ENCODE data around the gene GPX3. TPM values are rescaled to one million over a fixed set of nuclear protein-coding genes. Genes with fewer than 3 reads are reported as not detected.

Gene GPX3
- total and polyA plus RNA-seq, 2 of the 13 experiments (the other 11 are each of a cell fraction or from before 2014, with no cell fraction given): 33.8 to 1,892 TPM

DNA sequence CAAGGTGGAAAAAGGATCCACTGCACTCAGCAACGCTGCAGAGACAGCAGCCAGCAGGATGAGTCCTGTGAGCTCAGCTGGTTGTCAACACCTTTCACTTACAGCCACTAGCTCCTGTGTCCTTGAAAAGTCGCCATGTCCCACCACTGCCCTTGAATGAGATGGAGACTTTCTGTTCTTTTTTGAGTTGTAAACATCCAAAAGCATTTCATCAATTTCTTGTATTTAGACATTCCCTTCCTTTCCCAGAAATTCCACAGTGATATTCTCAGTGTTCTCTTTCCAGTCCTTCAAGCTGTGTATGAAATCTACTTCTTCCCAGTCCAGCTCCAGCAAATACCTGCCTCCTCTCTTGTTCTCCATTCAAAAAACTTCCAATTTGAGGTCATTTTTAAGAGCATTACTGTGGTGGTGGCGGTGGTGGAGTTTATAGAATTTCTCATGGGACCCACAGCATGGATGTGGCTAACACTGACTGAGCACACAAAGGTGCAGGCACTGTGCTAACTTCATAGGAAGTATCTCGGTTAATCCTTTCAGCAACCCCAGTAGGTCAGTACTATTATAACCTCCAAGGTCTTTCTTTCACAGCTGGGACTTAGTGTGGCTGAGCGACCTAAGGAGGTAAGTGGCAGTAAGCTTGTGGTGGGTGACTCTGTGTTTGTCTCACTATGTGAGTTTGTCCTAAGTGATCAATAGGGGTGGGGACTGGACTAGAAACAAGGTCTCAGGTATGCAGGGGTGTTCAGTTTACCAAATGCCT lies 15.0 kb upstream of the GPX3 start (continued):
- TF ChIP-seq, protein P1, sequence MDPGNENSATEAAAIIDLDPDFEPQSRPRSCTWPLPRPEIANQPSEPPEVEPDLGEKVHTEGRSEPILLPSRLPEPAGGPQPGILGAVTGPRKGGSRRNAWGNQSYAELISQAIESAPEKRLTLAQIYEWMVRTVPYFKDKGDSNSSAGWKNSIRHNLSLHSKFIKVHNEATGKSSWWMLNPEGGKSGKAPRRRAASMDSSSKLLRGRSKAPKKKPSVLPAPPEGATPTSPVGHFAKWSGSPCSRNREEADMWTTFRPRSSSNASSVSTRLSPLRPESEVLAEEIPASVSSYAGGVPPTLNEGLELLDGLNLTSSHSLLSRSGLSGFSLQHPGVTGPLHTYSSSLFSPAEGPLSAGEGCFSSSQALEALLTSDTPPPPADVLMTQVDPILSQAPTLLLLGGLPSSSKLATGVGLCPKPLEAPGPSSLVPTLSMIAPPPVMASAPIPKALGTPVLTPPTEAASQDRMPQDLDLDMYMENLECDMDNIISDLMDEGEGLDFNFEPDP (CRISPR knock-in tag; conservative IDR thresholded peaks at IDR 0.05): no peak
- no peak for TF ChIP-seq SALL2 (CRISPR knock-in tag; IDR thresholded peaks at IDR 0.05)
- TF ChIP-seq, protein P2, sequence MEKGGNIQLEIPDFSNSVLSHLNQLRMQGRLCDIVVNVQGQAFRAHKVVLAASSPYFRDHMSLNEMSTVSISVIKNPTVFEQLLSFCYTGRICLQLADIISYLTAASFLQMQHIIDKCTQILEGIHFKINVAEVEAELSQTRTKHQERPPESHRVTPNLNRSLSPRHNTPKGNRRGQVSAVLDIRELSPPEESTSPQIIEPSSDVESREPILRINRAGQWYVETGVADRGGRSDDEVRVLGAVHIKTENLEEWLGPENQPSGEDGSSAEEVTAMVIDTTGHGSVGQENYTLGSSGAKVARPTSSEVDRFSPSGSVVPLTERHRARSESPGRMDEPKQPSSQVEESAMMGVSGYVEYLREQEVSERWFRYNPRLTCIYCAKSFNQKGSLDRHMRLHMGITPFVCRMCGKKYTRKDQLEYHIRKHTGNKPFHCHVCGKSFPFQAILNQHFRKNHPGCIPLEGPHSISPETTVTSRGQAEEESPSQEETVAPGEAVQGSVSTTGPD (CRISPR knock-in tag; IDR thresholded peaks at IDR 0.05): no peak
- TF ChIP-seq, protein P3, sequence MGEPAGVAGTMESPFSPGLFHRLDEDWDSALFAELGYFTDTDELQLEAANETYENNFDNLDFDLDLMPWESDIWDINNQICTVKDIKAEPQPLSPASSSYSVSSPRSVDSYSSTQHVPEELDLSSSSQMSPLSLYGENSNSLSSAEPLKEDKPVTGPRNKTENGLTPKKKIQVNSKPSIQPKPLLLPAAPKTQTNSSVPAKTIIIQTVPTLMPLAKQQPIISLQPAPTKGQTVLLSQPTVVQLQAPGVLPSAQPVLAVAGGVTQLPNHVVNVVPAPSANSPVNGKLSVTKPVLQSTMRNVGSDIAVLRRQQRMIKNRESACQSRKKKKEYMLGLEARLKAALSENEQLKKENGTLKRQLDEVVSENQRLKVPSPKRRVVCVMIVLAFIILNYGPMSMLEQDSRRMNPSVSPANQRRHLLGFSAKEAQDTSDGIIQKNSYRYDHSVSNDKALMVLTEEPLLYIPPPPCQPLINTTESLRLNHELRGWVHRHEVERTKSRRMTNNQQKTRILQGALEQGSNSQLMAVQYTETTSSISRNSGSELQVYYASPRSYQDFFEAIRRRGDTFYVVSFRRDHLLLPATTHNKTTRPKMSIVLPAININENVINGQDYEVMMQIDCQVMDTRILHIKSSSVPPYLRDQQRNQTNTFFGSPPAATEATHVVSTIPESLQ (CRISPR knock-in tag; conservative IDR thresholded peaks at IDR 0.05): no peak
- TF ChIP-seq ZNF709 (CRISPR knock-in tag; IDR thresholded peaks at IDR 0.05): no peak
- TF ChIP-seq, protein P4, sequence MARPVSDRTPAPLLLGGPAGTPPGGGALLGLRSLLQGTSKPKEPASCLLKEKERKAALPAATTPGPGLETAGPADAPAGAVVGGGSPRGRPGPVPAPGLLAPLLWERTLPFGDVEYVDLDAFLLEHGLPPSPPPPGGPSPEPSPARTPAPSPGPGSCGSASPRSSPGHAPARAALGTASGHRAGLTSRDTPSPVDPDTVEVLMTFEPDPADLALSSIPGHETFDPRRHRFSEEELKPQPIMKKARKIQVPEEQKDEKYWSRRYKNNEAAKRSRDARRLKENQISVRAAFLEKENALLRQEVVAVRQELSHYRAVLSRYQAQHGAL (CRISPR knock-in tag; IDR thresholded peaks at IDR 0.05; ENCODE audit: not compliant biosample characterization): no peak
- no peak; the same call in 1 of the 2 replicates for TF ChIP-seq SMAD3 (CRISPR knock-in tag; IDR thresholded peaks at IDR 0.05)
- TF ChIP-seq GABPB1 (CRISPR knock-in tag; IDR thresholded peaks at IDR 0.05): no peak
- peak; percentile 47; the same call in 1 of the 2 replicates for TF ChIP-seq GATAD2A (CRISPR knock-in tag; IDR thresholded peaks at IDR 0.05)
- TF ChIP-seq DNMT3B (CRISPR knock-in tag; conservative IDR thresholded peaks at IDR 0.05): no peak
- TF ChIP-seq PTBP1 (IDR thresholded peaks at IDR 0.05; ENCODE audit: low read depth, low read length, poor library complexity, severe bottlenecking): no peak
- TF ChIP-seq EHMT2 (IDR thresholded peaks at IDR 0.05; ENCODE audit: borderline replicate concordance, low read depth, low read length): no peak
- TF ChIP-seq MBNL3 (CRISPR knock-in tag; conservative IDR thresholded peaks at IDR 0.05): no peak
- peak; percentile 24; the same call in 1 of the 2 replicates for TF ChIP-seq ZNF644 (CRISPR knock-in tag; IDR thresholded peaks at IDR 0.05; ENCODE audit: low read depth)
- TF ChIP-seq, protein P5, sequence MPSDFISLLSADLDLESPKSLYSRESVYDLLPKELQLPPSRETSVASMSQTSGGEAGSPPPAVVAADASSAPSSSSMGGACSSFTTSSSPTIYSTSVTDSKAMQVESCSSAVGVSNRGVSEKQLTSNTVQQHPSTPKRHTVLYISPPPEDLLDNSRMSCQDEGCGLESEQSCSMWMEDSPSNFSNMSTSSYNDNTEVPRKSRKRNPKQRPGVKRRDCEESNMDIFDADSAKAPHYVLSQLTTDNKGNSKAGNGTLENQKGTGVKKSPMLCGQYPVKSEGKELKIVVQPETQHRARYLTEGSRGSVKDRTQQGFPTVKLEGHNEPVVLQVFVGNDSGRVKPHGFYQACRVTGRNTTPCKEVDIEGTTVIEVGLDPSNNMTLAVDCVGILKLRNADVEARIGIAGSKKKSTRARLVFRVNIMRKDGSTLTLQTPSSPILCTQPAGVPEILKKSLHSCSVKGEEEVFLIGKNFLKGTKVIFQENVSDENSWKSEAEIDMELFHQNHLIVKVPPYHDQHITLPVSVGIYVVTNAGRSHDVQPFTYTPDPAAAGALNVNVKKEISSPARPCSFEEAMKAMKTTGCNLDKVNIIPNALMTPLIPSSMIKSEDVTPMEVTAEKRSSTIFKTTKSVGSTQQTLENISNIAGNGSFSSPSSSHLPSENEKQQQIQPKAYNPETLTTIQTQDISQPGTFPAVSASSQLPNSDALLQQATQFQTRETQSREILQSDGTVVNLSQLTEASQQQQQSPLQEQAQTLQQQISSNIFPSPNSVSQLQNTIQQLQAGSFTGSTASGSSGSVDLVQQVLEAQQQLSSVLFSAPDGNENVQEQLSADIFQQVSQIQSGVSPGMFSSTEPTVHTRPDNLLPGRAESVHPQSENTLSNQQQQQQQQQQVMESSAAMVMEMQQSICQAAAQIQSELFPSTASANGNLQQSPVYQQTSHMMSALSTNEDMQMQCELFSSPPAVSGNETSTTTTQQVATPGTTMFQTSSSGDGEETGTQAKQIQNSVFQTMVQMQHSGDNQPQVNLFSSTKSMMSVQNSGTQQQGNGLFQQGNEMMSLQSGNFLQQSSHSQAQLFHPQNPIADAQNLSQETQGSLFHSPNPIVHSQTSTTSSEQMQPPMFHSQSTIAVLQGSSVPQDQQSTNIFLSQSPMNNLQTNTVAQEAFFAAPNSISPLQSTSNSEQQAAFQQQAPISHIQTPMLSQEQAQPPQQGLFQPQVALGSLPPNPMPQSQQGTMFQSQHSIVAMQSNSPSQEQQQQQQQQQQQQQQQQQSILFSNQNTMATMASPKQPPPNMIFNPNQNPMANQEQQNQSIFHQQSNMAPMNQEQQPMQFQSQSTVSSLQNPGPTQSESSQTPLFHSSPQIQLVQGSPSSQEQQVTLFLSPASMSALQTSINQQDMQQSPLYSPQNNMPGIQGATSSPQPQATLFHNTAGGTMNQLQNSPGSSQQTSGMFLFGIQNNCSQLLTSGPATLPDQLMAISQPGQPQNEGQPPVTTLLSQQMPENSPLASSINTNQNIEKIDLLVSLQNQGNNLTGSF (CRISPR knock-in tag; IDR thresholded peaks at IDR 0.05): no peak
- TF ChIP-seq, protein P6, sequence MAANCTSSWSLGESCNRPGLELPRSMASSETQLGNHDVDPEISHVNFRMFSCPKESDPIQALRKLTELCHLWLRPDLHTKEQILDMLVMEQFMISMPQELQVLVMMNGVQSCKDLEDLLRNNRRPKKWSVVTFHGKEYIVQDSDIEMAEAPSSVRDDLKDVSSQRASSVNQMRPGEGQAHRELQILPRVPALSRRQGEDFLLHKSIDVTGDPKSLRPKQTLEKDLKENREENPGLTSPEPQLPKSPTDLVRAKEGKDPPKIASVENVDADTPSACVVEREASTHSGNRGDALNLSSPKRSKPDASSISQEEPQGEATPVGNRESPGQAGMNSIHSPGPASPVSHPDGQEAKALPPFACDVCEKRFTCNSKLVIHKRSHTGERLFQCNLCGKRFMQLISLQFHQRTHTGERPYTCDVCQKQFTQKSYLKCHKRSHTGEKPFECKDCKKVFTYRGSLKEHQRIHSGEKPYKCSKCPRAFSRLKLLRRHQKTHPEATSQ (CRISPR knock-in tag; IDR thresholded peaks at IDR 0.05; ENCODE audit: borderline replicate concordance): no peak
- peak; percentile 72 for TF ChIP-seq HOXA3 (CRISPR knock-in tag; IDR thresholded peaks at IDR 0.05)
